Skeletal muscle tissue (tissue), 4 donors: ENCODE results near the gene WDR64. TPM values are rescaled to one million over a fixed set of nuclear protein-coding genes. Genes with fewer than 3 reads are reported as not detected.
"Not testable (repeated sequence)": the region's sequence is repeated elsewhere in the genome, so short reads cannot be mapped to it uniquely, and the experiment has no call there.

ENCODE experiments used
- H3K27ac ChIP-seq: one replicate; pipeline ENCODE4 v1.7.0; 2013; ENCODE audit warnings: mild to moderate bottlenecking, low read depth, low read length, inconsistent platforms
- H3K27me3 ChIP-seq, 3 donors: one replicate each; pipeline ENCODE4 v1.7.0; 2013; ENCODE audit warnings: low read length in 3 of 3; ENCODE audit not compliant: control insufficient read depth in 3 of 3, insufficient read depth in 3 of 3
- H3K36me3 ChIP-seq, 3 donors: one replicate each; pipeline ENCODE4 v1.7.0; 2013; ENCODE audit warnings: low read length in 3 of 3; ENCODE audit not compliant: control insufficient read depth in 3 of 3, insufficient read depth in 3 of 3
- H3K4me1 ChIP-seq, 3 donors: one replicate each; pipeline ENCODE4 v1.7.0; 2013; ENCODE audit warnings: low read length in 3 of 3, mild to moderate bottlenecking in 3 of 3; ENCODE audit not compliant: control insufficient read depth in 3 of 3, insufficient read depth in 3 of 3
- H3K4me3 ChIP-seq, 3 donors: one replicate each; pipeline ENCODE4 v1.7.0; 2013; ENCODE audit warnings: low read length in 3 of 3
- H3K9ac ChIP-seq, 3 donors: one replicate each; pipeline ENCODE4 v1.7.0; 2013; ENCODE audit warnings: low read length in 3 of 3, mild to moderate bottlenecking in 3 of 3, moderate library complexity in 2 of 3, low read depth in 1 of 3
- H3K9me3 ChIP-seq, 3 donors: one replicate each; pipeline ENCODE4 v1.7.0; 2013; ENCODE audit warnings: low read length in 3 of 3; ENCODE audit not compliant: control insufficient read depth in 3 of 3
- total RNA-seq: library from RNA; depleted of rRNA; stranded (reverse); fragments of >200 nt; gene quantifications from one replicate; pipeline ENCODE4 v1.2.3, GENCODE V29; 2014
- donor health status: Osteomylitis.

WDR64 gene
- total RNA-seq, 1 donor from 2014 or later, result not detected

DNA sequence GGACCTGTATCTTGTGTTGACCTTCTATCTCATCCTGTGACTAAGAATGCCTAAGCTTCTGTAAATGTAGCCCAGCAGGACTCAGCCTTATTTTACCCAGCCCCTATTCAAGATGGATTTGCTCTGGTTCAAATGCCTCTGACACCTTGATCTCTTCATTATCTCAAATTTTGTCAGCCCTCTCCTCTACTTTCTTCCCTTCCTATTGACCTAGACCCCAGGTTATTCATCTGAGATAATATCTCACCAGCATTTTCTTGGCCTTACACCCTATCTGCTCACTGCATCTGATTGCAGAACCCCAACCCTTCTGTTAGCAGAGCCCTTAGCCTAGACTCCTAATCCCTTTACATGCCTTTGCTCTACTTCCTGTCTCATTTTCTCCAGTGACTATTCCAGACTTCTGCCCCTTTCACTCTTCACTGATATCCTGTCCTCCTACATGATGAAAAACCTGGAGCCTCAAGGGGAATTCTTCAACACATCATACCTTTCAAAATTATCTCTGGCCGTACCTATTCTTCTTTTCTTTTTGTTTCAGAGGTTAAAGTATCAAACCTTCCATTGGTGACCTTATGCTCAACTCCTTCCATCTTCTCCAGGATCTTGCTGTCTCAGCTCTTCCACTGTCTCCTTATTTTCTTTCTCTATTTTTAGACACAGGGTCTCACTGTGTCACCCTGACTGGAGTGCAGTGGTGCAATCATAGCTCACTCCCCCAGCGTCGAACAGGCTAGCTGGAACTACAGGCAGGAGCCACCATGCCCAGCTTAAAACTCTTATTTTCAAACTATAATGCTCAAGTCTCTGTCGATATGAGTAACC lies 44.9 kb downstream of the WDR64 start:
- Histone ChIP-seq H3K9ac (no peak overlapping the region), H3K27me3 (no peaks in the 10 kb centered on the region), H3K4me3 (no peak overlapping the region), H3K9me3 (no peaks in the 10 kb centered on the region), H3K27ac (no peak overlapping the region), H3K36me3 (no peaks in the 10 kb centered on the region), H3K4me1 (no peaks in the 10 kb centered on the region)

DNA sequence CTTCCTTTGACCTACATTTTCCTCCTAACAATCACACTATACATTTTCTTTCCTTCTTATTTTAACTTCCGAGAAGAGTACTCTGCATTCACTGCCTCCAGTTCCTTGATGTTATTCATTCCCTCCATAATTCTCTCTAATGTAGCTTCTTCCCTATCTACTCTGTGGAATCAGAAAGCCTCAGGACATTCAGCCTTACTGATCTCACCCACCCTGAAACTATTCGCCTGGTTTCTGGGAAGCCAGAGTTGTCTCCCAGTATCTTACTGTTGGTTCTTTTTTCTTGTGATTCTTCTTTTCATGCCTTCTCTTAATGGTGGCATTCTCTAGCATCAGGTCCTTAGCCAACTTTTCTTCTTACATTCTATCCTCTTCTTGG lies 45.5 kb downstream of the WDR64 start:
- H3K4me3 ChIP-seq, result no peak overlapping the region
- H3K36me3 ChIP-seq, result no peaks in the 10 kb centered on the region
- H3K27ac ChIP-seq, result no peak overlapping the region
- no peaks in the 10 kb centered on the region for H3K4me1 ChIP-seq
- no peaks in the 10 kb centered on the region for H3K9me3 ChIP-seq
- no peak overlapping the region for H3K9ac ChIP-seq
- no peaks in the 10 kb centered on the region for H3K27me3 ChIP-seq

DNA sequence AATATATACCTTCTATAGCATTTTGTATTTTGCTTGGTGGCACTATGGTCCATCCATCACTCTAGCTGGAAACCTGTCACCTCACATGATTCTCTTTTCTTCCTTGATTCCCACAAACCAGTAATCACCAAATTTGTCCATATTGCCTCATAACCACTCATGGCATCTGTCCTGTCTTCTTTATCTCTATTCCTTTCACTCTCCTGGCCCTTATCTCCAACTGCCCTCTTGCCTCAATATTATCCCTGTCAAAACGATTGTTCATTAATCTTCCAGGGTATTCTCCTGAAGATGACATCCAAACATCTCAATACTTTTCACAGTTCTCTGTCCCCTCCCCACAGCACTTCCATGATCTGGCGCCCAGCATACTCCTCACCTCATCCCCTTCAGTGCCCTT lies 46.1 kb downstream of the WDR64 start:
- no peaks in the 10 kb centered on the region for H3K36me3 ChIP-seq
- H3K9me3 ChIP-seq, result no peaks in the 10 kb centered on the region
- H3K4me1 ChIP-seq, result no peaks in the 10 kb centered on the region
- no peak overlapping the region for H3K9ac ChIP-seq
- H3K27me3 ChIP-seq, result no peaks in the 10 kb centered on the region
- H3K4me3 ChIP-seq, result no peak overlapping the region
- no peak overlapping the region for H3K27ac ChIP-seq

DNA sequence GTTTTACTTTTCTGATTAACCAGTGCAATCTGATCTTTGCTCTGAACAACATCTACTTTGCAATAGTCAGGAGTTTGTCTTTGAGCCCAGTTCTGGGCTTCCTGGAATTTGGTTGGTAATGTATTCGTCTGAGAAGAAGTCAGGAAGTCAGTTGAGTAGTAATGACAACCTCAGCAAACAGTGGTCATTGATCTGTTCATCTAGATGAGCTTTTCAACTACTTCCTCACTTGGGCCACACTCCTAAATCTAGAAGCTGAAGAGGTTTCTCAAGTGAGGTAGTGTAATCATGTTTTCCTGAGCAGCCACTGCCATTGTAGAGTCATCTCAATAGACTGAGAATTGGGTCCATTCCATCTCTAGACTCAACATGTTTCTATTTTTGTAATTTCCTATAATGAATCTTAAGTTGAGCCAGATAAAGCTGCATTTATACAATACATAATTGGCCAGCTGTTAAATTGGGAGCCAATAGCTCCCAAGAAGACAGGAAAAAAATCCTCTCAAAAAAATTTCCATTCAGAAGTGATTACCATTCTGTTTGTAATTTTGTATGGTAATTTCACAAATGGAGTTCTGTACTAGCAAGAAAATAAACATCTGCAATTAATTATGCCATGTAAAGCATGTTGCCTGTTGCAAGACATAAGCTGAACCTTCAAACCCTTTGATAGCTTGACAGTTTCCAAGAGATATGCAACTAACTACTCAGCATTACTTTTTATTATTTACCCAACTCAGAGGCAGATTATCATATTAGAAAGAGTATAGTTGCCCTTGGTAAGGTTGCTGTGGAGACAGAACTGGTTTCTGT lies 49.6 kb downstream of the WDR64 start:
- Histone ChIP-seq H3K27ac (no peak overlapping the region), H3K9me3 (no peaks in the 10 kb centered on the region), H3K4me1 (no peaks in the 10 kb centered on the region), H3K9ac (no peak overlapping the region), H3K4me3 (no peak overlapping the region), H3K36me3 (no peaks in the 10 kb centered on the region), H3K27me3 (no peaks in the 10 kb centered on the region)

DNA sequence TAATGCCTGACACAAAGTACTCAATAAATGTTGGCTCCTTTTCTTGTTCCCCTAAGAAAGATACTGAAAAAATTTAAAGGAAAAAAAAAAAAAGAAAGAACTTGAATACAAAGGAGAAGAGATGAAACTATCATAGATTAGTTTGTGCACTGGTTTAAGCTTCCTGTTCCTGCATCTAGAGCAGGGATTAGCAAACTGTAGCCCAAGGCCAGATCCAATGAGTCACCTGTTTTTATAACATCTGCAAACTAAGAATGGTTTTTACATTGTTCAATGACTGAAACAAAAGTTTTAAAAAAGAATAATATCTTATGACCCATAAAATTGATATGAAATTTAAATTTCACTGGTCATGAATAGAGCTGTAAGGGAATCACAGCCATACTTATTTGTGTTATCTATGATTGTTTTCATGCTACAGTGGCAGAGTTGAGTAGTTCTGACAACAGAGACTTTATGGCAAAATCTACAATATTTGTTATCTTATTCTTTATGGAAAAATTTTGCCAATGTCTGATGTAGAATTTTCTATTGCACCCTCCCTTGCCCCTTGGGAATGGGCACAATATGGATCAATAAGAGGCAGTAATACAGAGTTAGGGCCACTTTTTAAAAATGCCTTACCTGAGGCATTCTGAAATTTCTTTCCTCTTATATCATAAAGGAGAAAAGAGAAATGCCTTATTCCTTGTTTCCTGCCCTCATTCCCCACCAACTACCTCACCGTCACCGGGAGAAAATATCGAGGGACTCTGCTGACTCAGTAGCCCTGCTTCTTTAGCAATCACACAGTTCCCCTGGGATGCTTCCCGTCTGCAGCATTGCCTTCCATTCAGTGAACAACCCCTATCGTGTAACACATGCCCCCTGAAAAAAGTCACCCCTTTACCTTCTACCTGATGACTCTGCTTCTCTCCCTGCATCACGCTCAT lies 50.6 kb downstream of the WDR64 start:
- Histone ChIP-seq H3K9me3 (no peaks in the 10 kb centered on the region), H3K27me3 (no peaks in the 10 kb centered on the region), H3K4me3 (no peak overlapping the region), H3K4me1 (no peaks in the 10 kb centered on the region), H3K36me3 (no peaks in the 10 kb centered on the region), H3K27ac (no peak overlapping the region), H3K9ac (no peak overlapping the region)

DNA sequence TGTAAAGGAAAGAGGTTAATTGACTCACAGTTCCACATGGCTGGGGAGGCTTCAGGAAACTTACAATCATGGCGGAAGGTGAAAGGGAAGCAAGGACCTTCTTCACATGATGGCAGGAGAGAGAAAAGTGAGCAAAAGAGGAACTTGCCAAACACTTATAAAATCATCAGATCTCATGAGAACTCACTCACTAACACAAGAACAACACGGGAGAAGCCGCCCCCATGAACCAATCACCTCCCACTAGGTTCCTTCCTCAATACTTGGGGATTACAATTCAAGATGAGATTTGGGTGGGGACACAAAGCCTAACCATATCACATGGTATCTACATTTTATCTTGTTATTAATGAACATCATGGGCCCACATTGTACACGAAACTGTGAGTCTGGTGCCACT lies 51.7 kb downstream of the WDR64 start:
- H3K27me3 ChIP-seq, H3K9ac ChIP-seq, H3K36me3 ChIP-seq, H3K27ac ChIP-seq, H3K9me3 ChIP-seq, H3K4me1 ChIP-seq, H3K4me3 ChIP-seq: not testable (repeated sequence)

DNA sequence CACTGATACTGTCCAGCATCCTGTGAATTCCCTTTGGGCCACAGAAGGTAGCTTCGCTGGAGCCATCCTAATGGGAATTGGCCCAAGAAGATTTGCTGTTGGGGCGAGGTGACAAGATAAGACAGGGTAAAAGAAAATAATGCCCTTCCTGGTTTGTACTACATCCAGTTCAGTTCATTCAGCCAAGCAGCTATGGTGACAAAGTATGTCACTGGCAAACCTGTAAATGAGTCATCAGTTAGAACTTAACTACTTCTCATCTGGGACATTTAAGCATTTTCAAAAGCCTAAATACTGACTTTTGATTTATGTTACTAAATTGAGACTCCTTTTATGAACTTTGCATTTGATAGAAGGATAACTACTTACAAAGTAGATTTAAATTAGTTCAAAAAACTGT lies 54.2 kb downstream of the WDR64 start:
- Histone ChIP-seq H3K36me3 (no peaks in the 10 kb centered on the region), H3K4me3 (no peak overlapping the region), H3K4me1 (no peaks in the 10 kb centered on the region), H3K9ac (no peak overlapping the region), H3K27ac (no peak overlapping the region), H3K27me3 (no peaks in the 10 kb centered on the region), H3K9me3 (no peaks in the 10 kb centered on the region)

DNA sequence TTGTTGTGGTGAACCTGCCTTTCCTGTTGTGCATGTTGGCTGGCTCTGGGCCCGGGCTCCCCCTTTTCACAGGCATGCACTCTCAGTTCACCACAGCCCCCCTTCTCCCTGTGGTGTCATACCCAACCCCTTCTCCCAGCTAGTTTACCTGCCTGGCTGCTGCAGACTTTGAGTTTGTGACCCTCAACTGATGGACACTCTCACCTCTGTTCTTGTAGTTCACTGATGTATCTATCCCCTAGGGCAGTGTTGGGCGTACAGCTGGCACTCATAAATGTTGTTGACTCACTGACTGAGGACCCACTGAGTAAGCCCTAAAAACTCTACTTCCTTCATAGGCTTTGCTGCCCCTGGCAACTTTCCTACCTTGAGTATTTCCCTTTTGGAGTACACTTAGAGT lies 54.9 kb downstream of the WDR64 start:
- Histone ChIP-seq H3K27me3 (no peaks in the 10 kb centered on the region), H3K4me3 (no peak overlapping the region)

DNA sequence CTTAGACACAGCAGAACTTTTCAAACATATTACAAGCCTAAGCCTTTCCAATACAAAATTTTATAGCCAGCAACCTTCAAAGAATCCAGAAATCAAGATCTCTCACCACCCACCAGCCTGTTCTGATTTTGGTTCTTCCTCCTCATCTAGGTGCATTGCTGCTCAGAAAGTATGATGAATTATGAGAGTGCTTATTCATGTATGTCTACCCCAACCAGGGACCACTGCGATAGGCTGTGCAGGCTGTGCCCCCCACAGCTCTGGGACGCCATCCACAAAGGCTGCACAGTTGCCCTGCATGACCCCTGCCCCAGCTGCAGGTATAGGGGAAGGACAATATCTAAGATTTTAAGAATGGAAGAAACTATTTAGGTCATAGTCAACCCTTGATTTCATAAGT lies 55.4 kb downstream of the WDR64 start:
- no peak overlapping the region for H3K9ac ChIP-seq
- no peaks in the 10 kb centered on the region for H3K27me3 ChIP-seq
- H3K36me3 ChIP-seq, result no peaks in the 10 kb centered on the region
- H3K4me3 ChIP-seq, result no peak overlapping the region
- H3K9me3 ChIP-seq, result no peaks in the 10 kb centered on the region
- H3K27ac ChIP-seq, result no peak overlapping the region
- H3K4me1 ChIP-seq, result no peaks in the 10 kb centered on the region

More for the DNA sequence above, 54.9 kb downstream of the WDR64 start:
- Histone ChIP-seq H3K9me3 (no peaks in the 10 kb centered on the region), H3K27ac (no peak overlapping the region), H3K36me3 (no peaks in the 10 kb centered on the region), H3K4me1 (no peaks in the 10 kb centered on the region), H3K9ac (no peak overlapping the region)
